NT2/D1 (cell line): ENCODE measurements around the gene ATP9A.

ENCODE experiments used
- SUZ12 ChIP-seq: IDR thresholded peaks from 2 replicates; pipeline ENCODE4 v1.6.1; 2011; ENCODE audit not compliant: insufficient read length, insufficient read depth; ENCODE audit errors: extremely low read depth
- YY1 ChIP-seq: IDR thresholded peaks from 2 replicates; pipeline ENCODE4 v1.6.1; 2011; ENCODE audit not compliant: insufficient read length, insufficient read depth

DNA sequence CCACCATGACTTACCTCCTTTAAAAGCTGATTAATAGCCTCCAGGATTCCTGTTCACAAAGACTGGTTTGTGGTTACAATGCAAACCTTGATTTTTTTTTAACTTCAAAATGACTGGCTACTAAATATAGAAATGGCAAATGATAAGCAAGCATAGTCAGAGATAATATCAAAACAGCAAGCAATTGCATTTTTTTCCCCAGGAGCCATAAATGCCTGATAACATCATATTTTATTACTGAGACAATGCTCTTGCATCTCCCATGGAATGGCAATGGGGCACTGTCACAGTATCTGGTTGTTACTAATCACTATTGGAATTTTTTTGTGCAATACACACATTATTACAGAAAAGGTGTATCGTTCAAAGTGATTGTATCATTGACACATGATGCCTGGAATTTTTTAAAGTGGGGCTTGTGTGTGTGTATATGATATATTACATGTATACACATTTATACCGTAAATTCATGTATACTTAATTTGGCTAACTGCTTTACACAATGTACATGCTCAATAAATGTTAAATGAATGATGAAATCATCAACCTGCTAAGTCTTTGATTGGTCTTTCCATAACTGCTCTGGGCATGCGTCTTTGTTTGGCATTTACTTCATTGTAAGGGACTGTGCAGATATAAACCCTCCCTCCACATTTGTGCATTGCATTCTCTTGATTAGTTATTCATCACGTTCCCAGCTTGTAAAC lies 35.1 kb upstream of the ATP9A start:
- TF ChIP-seq SUZ12 (no peak), YY1 (no peak)
